Dedifferentiated amniotic fluid mesenchymal stem cell (primary cell): ENCODE results near the gene ANO7.

Source experiments
- DNase-seq: peaks from one replicate; pipeline ENCODE4 v3.0.0-alpha.2; 2016; ENCODE audit errors: extremely low spot score

The ANO7 gene

DNA sequence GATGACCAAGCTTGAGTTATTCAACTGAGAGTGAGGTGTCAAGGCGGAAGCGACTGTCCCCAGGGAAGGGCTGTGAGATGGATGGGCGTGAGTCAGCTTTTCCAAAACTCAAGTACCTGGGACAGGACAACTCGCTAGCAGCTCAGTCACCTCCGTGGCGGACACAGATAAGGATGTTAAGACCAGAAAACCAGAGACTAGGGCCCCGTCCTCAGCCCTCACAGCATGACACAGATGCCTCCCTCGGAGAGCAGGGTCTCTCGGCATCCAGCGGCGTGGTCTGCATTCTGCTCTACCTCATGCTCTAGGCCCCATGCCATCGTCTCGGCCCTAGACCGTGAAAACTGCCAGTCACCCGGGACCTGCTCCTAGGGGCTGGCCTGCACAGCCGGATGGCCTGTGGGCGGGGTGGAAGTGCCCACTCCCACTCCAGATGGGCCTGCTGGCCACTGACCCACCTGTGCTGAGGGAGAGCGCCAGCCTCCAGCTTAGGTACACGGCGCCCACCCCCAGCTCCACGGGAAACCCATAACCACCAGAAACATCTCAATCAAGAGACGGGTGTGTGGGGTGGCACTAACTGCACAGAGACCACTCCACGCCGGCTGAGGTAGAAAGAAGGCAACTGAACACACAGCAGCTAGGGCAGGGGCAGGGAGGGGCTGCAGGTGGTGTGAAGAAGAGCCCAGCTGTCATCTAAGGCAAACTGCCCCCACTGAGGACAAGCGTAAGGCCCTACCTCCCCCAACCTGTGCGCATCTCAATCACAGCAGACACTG lies 39.8 kb downstream of the ANO7 start:
- DNase-seq = no peak

- no peak for DNase-seq
These were observed 40.5 kb downstream of the ANO7 start for GRCh38 chr2:241228860-241229516.

GRCh38 chr2:241229563-241230401 lies 41.3 kb downstream of the ANO7 start:
- no peak for DNase-seq

DNA sequence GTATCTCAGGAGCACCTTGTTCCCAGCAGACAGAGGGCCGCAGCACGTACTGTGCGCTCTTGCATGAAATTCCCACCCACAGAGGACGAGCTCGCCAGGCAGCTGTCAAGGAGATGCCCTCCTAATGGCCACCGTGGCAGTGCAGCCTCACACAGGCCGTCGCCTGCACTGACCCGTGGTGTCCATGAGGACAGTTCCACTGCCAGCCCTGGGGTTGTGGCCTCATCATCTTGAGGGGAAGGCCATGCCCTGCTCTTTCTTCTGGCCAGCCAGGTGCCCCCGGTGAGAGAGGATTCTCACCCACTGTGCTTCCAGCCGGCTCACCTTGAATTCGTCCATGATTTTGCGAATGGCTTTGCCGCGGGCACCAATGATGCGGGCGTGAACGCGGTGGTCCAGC lies 42.0 kb downstream of the ANO7 start:
- no peak for DNase-seq

DNA sequence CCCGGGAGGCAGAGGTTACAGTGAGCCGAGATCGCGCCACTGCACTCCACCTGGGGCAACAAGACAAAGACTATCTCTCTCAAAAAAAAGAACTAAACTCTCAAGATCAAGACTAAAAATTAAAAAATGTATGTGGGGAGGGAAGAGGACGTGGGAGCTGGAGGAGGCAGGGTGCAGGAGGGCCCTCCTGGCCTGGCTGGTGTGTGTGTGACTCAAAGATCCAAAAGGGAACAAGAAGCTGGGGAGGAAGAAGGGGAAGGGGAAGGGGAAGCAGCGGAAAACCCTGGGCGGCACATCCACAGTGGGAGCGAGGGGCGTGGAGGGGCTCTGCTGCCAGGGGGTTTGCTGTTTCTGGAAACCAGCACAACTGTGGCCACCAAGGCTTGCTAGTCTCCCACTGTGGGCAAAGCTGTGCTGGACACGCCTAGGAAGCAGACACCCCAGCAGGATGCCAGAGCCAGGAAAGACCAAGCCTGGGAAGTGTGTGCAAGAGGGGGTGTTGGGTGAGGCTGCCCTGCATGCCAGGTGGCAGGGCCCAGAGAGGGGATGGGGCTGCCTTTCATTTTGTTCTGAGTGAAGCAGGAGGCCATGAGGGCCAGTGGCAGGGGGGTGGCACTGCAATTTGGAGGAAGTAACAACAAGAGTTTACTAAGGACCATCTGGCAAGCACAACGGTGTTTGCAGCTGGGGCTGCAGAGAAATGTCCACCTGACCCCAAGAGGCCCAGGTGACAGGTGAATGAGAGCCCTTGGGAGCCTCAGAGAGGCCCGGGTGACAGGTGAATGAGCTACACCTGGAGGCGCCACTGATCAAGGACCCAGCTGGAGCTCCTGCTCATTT lies 44.5 kb downstream of the ANO7 start:
- no peak for DNase-seq

DNA sequence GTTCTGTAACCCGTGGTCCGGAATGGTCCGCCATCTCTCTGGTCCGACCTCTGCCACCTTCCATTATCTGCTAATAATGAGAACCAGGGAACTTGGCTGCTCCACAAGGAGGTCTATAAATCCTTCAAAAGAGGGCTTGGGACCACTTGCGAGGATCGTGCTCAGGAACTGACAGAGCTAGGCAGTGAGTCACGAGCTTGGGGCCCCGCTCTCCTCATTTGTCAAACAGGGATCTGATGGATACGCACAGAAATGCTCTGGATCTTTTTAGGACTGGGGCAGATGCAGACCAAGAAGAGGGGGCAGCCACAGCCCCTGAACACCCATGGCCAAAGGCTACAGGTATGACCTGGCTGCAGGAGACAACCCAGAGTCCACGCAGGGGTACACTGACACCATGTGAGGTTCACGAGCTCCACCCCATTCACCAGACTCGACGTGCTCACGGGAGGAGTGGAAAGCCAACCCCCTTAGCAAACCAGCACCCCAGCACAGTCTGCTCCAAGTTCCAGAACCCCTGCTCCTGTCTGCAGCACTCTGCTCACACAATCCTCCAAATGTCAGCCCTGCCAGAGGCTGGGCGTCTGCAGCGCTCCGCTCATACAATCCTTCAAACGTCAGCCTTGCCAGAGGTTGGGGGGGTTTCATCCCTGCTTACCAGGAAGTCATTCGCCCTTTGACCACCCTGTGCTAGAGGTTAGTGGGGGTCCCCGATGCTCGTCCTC lies 45.8 kb downstream of the ANO7 start:
- DNase-seq = no peak

DNA sequence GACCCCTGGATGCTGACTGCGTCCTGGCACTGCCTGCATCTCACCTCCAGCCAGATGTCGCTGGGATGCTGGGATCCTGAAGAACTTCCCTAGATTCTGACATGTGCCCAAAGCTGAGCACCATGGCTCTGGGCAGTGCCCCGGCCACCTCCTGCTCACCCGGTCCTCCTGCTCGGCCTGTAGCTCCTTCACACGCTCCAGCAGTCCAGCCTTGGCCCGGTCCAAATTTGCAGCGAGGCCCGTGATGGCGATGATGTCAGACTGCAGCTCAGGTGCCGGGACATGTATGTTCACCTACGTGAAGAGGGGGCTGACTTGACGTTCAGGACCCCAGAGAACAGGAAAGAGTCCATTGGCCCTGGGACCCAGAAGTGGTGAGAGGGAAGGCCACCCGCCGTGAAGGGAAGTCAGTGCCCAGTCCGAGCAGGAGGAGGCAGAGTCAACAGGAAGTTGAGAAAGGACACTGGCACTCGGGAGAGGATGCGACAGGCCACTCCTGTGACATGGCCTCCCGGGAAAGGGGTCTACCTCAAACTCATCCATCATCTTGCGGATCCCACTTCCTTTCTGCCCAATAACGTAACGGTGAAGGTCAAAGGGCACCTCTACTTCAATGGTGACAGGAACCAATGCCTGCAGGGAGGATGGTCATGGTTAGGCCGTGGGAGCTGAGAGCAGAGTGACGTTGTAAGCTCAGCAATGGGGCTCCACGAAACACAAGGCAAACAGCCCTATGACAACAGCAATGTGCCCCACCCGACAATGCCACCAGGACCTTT lies 46.7 kb downstream of the ANO7 start:
- DNase-seq = no peak

DNA sequence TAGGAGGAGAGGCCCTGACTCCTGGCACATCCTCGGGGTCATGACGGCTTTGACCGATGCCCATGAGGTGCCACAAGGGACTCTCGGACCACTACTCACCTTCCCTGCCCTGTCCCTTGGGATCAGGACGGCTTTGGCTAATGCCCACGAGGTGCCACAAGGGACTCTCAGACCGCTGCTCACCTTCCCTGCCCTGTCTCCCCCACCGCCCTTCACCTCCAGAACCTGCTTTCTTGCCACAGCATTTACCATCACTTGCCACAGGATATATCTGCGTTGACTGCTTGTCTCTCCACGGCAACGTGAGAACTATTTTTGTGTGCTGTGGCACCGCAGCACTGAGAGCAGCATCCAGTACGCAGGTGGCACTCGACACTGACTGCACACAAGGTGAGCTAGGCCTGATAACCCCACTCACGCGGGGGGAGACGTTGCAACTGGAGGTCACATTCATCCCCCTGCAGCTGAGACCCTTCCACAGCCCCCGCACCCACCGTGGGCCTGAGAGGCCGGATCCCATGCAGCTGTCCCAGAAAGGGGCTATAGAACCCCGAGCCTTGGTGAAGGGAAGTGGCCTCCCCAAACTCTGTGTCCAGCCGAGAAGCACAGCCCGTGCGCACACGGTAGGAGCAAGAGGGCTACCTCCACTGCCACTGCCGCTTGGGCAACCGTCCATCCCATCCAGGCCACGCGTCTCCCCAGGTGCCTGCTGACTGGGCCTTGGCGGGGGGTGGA lies 47.5 kb downstream of the ANO7 start:
- no peak for DNase-seq

DNA sequence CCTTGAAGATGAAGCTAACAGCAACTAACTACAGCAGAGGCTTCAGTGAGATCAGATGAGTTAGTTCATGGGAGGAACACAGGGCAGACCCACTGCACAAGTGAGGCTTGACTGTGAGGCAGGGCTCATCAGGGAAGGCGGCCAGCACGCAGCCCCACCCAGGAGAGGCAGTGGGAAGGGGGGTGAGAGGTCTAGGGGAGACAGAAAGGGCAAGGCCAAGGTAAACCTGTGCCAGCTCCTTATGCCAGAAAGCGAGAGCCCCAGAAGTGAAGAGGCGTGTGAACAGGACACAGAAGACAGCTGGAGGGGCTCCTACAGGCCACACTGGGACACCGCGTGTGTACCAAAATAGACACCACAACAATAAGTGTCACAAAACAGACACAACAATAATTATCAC lies 48.6 kb downstream of the ANO7 start:
- no peak for DNase-seq

- DNase-seq = no peak
These were observed 49.5 kb downstream of the ANO7 start for GRCh38 chr2:241237949-241238371.

GRCh38 chr2:241238693-241239198 lies 50.3 kb downstream of the ANO7 start:
- DNase-seq = no peak

DNA sequence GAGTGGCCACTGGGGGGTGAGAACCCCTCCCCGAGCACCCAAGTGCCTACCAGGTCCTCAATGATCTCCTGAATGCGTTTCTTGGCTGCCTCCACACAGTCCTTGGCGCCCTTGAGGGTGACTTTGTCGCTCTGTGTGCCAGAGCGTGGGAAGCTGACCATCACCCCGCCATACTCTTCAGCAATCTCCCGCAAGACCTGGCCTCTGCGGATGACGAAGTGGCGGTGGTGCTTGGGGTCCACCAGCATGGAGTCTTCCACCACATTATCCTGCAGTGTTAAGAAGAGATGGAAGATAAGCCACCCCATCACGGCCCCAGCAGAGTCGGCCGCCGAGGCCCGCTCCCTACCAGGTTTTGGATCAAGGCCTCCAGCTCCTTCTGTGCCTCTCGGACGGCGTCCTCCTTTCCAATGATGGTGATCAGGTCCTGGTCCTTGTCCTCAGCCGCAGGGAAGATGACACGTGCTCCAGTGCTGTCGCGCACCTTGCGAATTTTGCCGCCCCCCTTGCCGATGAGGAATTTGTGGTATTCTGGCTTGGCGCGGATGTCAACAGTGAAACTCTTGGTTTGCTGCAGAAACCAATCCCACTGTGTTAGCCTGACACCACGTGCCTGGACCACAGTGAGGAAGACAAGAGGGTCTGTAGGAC lies 51.2 kb downstream of the ANO7 start:
- no peak for DNase-seq

DNA sequence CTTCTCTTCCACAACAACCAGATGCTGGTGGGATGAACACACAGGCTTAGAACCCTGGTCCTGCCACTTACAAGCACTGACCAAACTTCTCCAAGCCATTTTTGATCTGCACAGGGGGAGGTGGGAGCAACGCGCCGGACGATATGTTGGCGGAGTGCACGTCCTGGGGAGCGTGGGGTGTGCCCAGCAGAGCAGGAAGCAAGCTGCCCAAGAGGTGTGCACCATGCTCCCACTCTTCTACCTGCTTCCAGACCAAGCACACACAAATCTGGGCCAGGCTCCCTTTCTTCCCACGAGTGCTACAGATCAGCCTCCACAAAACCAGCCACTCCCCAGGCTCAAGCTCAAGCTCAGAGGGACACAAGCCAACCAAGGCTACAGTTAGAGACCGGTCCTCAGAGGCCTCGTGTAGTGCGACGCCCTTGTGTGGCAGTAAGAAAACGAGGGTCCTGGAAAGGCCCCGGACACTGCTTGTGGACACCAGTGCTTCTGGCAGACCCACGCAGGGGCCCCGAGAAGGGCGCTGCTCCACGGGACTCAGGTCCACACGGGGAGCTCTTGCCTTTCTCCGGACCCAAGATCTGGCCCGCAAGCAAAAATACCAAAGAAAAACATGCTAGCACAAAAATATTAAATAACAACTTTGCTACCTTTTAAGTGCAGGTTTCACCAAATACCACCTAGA lies 52.0 kb downstream of the ANO7 start:
- DNase-seq = no peak

- no peak for DNase-seq
These were observed 53.2 kb downstream of the ANO7 start for GRCh38 chr2:241241669-241242068.

- no peak for DNase-seq
These were observed 53.8 kb downstream of the ANO7 start for GRCh38 chr2:241242306-241242705.

- DNase-seq = no peak
These were observed 55.9 kb downstream of the ANO7 start for GRCh38 chr2:241244368-241244767.

GRCh38 chr2:241248289-241248688 lies 59.8 kb downstream of the ANO7 start:
- DNase-seq = no peak

- DNase-seq = no peak
These were observed 60.4 kb downstream of the ANO7 start for GRCh38 chr2:241248897-241249296.
